Measurements from ENCODE around the gene KIAA1217.

DNA sequence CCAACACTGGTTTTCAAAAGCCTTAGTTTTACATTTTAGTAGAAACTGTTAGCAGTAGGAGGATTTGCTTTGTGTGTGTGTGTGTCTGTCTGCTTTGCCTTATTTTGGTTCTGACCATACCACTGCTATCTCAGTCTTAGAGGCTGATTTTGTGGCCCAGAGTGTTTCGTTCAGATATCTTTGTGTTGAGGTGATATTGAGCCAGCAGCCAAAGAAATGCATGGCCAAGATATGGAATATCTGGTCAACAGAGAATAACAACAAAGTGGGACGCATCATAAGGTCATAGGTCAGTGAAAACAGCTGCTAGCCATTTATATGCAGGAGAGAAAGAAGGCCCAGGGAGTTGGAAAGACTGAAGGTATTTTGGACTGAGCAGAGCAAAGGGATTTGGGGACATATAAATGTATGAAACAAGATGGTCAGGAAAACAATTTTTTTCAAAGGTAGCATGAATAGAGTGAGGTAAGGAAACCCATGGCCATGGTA is 47.7 kb downstream of the KIAA1217 start:
- TF ChIP-seq, protein P1, sequence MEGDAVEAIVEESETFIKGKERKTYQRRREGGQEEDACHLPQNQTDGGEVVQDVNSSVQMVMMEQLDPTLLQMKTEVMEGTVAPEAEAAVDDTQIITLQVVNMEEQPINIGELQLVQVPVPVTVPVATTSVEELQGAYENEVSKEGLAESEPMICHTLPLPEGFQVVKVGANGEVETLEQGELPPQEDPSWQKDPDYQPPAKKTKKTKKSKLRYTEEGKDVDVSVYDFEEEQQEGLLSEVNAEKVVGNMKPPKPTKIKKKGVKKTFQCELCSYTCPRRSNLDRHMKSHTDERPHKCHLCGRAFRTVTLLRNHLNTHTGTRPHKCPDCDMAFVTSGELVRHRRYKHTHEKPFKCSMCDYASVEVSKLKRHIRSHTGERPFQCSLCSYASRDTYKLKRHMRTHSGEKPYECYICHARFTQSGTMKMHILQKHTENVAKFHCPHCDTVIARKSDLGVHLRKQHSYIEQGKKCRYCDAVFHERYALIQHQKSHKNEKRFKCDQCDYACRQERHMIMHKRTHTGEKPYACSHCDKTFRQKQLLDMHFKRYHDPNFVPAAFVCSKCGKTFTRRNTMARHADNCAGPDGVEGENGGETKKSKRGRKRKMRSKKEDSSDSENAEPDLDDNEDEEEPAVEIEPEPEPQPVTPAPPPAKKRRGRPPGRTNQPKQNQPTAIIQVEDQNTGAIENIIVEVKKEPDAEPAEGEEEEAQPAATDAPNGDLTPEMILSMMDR (IDR thresholded peaks at IDR 0.05; ENCODE audit: low read depth, low read length, poor library complexity, severe bottlenecking) = no peak
- no peak for TF ChIP-seq EZH2phosphoT487 (IDR thresholded peaks at IDR 0.05; ENCODE audit: borderline replicate concordance, low read length)
